H4 (cell line): ENCODE data around the gene PKM. TPM values are rescaled to one million over a fixed set of nuclear protein-coding genes. Genes with fewer than 3 reads are reported as not detected.

Experiments
- DNase-seq: peaks from one replicate; pipeline ENCODE4 v3.0.0-alpha.2; 2015; ENCODE audit warnings: low spot score
- total RNA-seq: library from RNA; depleted of rRNA; stranded (reverse); fragments of >200 nt; shearing (Covaris generic); gene quantifications from 2 replicates; pipeline ENCODE4 v1.2.3, GENCODE V29; 2014; rRNA removed

The PKM gene
- total RNA-seq, 1 experiment from 2014 or later = 2,595 TPM

- DNase-seq = no peak
Observed at GRCh38 chr15:72156928-72157327, 74.1 kb downstream of the PKM start.

GRCh38 chr15:72155635-72156616 lies 75.1 kb downstream of the PKM start:
- DNase-seq = peak; percentile 83

GRCh38 chr15:72155003-72155621 lies 75.9 kb downstream of the PKM start:
- DNase-seq = peak; percentile 86

- DNase-seq = no peak
Observed at GRCh38 chr15:72154316-72154715, 76.7 kb downstream of the PKM start.

GRCh38 chr15:72153269-72154000 lies 77.6 kb downstream of the PKM start:
- peak; percentile 64 for DNase-seq

Other genes starting within 250 kb of the PKM start
- gene MYO9A, start 113.0 kb downstream of the PKM start, total RNA-seq = 9.4 and 20.3 TPM in 2 replicates
- 2.5 and 3.2 TPM in 2 replicates for gene SENP8, start 112.8 kb downstream of the PKM start, total RNA-seq
- gene GRAMD2A, start 33.4 kb downstream of the PKM start, total RNA-seq = 0.18 and 0.33 TPM in 2 replicates
- gene PARP6, start 41.4 kb upstream of the PKM start, total RNA-seq = 19.0 and 22.2 TPM in 2 replicates
- not detected in 2 replicates for gene CELF6, start 89.0 kb upstream of the PKM start, total RNA-seq
- gene HEXA, start 144.8 kb upstream of the PKM start, total RNA-seq = 88.2 and 93.0 TPM in 2 replicates
- gene TMEM202, start 167.1 kb upstream of the PKM start, total RNA-seq = not detected in 2 replicates
- 25.6 and 32.2 TPM in 2 replicates for gene ARIH1, start 243.1 kb upstream of the PKM start, total RNA-seq